Stomach smooth muscle (tissue), 2 donors: Measurements from ENCODE around the gene HSD17B1.

Experiments used
- H3K27ac ChIP-seq: one replicate; pipeline ENCODE4 v1.7.0; 2013; ENCODE audit warnings: mild to moderate bottlenecking, low read length, inconsistent platforms
- H3K27me3 ChIP-seq, 2 donors: one replicate each; pipeline ENCODE4 v1.7.0; 2013; ENCODE audit warnings: low read length in 2 of 2; ENCODE audit not compliant: insufficient read depth in 2 of 2, control insufficient read depth in 1 of 2
- H3K36me3 ChIP-seq, 2 donors: one replicate each; pipeline ENCODE4 v1.7.0; 2013; ENCODE audit warnings: low read length in 2 of 2; ENCODE audit not compliant: control insufficient read depth in 2 of 2, insufficient read depth in 2 of 2
- H3K4me1 ChIP-seq: one replicate; pipeline ENCODE4 v1.7.0; 2013; ENCODE audit warnings: low read length; ENCODE audit not compliant: control insufficient read depth, insufficient read depth
- H3K4me3 ChIP-seq, 2 donors: one replicate each; pipeline ENCODE4 v1.7.0; 2013; ENCODE audit warnings: low read length in 2 of 2
- H3K9ac ChIP-seq, 2 donors: one replicate each; pipeline ENCODE4 v1.7.0; 2013; ENCODE audit warnings: low read length in 2 of 2, mild to moderate bottlenecking in 1 of 2
- H3K9me3 ChIP-seq, 2 donors: one replicate each; pipeline ENCODE4 v1.7.0; 2013; ENCODE audit warnings: low read length in 2 of 2; ENCODE audit not compliant: control insufficient read depth in 2 of 2
- donor health status: healthy.
- donor health status: Pancreatic carcinoma.

The HSD17B1 gene

GRCh38 chr17:42522798-42523278 lies 29.9 kb upstream of the HSD17B1 start:
- H3K27ac ChIP-seq = peak overlapping the region; percentile 100
- peaks cover 72% of the 10 kb centered on the region for H3K4me1 ChIP-seq

GRCh38 chr17:42525221-42525620 lies 27.5 kb upstream of the HSD17B1 start:
- H3K9ac ChIP-seq = no peak overlapping the region
- H3K27ac ChIP-seq = no peak overlapping the region
- H3K36me3 ChIP-seq = peaks cover 0 to 2% of the 10 kb centered on the region in 2 donors
- H3K9me3 ChIP-seq = no peaks in the 10 kb centered on the region
- no peak overlapping the region for H3K4me3 ChIP-seq
- peaks cover 51% of the 10 kb centered on the region for H3K4me1 ChIP-seq
- no peaks in the 10 kb centered on the region for H3K27me3 ChIP-seq

More at GRCh38 chr17:42522798-42523278, 29.9 kb upstream of the HSD17B1 start:
- peaks cover 0 to 2% of the 10 kb centered on the region in 2 donors for H3K36me3 ChIP-seq
- peak overlapping the region in 1 of 2 donors; percentile 47 for H3K4me3 ChIP-seq
- H3K9me3 ChIP-seq = no peaks in the 10 kb centered on the region
- H3K27me3 ChIP-seq = no peaks in the 10 kb centered on the region
- peak overlapping the region; percentile 61 to 74 for H3K9ac ChIP-seq

GRCh38 chr17:42526031-42526444 lies 26.7 kb upstream of the HSD17B1 start:
- H3K9me3 ChIP-seq = no peaks in the 10 kb centered on the region
- H3K4me1 ChIP-seq = peaks cover 50% of the 10 kb centered on the region
- no peak overlapping the region for H3K4me3 ChIP-seq
- no peak overlapping the region for H3K9ac ChIP-seq
- H3K36me3 ChIP-seq = peaks cover 0 to 2% of the 10 kb centered on the region in 2 donors
- no peak overlapping the region for H3K27ac ChIP-seq
- H3K27me3 ChIP-seq = no peaks in the 10 kb centered on the region

- no peak overlapping the region for H3K4me3 ChIP-seq
- no peaks in the 10 kb centered on the region for H3K9me3 ChIP-seq
- no peaks in the 10 kb centered on the region for H3K27me3 ChIP-seq
- no peak overlapping the region for H3K9ac ChIP-seq
- H3K4me1 ChIP-seq = peaks cover 40% of the 10 kb centered on the region
- no peak overlapping the region for H3K27ac ChIP-seq
- no peaks in the 10 kb centered on the region for H3K36me3 ChIP-seq
Measured at GRCh38 chr17:42527932-42528331, 24.8 kb upstream of the HSD17B1 start.

DNA sequence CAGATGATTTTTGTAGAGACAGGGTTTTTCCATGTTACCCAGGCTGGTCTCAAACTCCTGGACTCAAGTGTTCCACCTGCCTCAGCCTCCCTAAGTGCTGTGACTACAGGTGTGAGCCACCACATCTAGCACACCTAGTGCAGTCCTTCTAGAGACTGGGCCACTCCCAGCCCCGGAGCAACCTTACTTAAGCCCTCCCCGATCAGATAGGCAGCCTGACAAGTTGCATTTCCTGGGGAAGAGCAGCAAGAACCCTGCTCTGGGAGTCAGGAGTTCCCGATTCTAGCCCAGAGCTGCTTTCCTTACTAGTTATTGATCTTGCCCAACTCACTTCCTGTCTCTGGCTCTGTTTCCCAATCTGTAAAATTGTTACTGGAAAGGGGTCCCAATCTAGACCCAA lies 23.7 kb upstream of the HSD17B1 start:
- H3K36me3 ChIP-seq = no peaks in the 10 kb centered on the region
- H3K27me3 ChIP-seq = no peaks in the 10 kb centered on the region
- H3K4me3 ChIP-seq = no peak overlapping the region
- peaks cover 36% of the 10 kb centered on the region for H3K4me1 ChIP-seq
- no peak overlapping the region for H3K9ac ChIP-seq
- H3K9me3 ChIP-seq = no peaks in the 10 kb centered on the region
- H3K27ac ChIP-seq = no peak overlapping the region

DNA sequence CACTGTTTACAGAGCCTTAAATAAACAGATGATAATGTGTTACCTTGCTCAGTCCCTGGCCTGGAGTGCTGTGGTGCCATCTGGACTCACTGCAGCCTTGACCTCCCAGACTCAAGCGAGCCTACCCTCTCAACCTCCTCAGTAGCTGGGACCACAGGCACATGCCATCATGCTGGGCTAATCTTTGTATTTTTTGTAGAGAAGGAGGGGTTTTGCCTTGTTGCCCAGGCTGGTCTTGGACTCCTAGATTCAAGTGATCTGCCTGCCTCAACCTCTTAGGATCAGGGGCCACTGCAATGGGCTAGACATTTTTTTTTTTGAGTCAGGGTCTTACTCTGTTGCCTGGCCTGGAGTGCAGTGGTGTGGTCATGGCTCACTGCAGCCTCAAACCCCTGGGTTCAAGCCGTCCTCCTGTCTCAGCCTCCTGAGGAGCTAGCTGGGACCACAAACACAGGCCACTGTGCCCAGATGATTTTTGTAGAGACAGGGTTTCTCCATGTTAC lies 21.7 kb upstream of the HSD17B1 start:
- Histone ChIP-seq H3K27me3 (no peaks in the 10 kb centered on the region), H3K27ac (peak overlapping the region; percentile 70), H3K9ac (no peak overlapping the region), H3K36me3 (no peaks in the 10 kb centered on the region), H3K9me3 (no peaks in the 10 kb centered on the region), H3K4me1 (peaks cover 40% of the 10 kb centered on the region), H3K4me3 (no peak overlapping the region)

DNA sequence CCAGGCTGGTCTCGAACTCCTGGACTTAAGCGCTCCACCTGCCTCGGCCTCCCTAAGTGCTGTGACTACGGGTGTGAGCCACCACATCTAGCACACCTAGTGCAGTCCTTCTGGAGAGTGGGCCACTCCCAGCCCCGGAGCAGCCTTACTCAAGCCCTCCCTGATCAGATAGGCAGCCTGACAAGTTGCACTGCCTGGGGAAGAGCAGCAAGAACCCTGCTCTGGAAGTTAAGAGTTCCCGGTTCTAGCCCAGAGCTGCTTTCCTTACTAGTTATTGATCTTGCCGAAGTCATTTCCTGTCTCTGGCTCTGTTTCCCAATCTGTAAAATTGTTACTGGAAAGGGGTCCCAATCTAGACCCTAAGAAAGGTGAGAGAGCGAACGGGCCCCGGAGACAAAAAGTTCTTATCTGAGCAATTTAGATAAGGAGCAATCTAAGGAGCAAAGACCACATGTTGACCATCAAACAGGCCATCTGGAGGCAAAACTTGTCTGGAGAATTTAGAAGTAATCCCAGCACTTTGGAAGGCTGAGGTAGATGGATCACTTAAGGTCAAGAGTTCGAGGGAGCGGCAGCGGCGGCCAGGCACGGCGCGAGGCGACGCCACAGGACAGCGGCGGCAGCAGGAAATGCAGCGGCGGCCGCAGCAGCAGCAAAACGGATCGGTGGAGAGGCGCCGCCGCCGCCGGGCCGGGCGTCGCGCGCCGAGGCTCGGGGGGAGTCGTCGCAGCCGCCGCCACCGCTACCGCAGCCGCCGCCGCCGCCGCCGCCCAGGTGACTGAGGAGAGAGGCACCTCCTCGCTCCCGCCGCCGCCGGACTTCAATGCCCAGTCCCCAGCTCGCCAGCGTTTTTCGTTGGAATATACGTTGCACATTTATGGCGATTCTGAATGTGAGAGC lies 21.0 kb upstream of the HSD17B1 start:
- peak overlapping the region; percentile 61 to 64 for H3K9ac ChIP-seq
- no peaks in the 10 kb centered on the region for H3K27me3 ChIP-seq
- peak overlapping the region; percentile 46 to 74 for H3K4me3 ChIP-seq
- peak overlapping the region; percentile 70 for H3K27ac ChIP-seq
- peaks cover 40% of the 10 kb centered on the region for H3K4me1 ChIP-seq
- H3K9me3 ChIP-seq = no peaks in the 10 kb centered on the region
- H3K36me3 ChIP-seq = no peaks in the 10 kb centered on the region

- no peaks in the 10 kb centered on the region for H3K9me3 ChIP-seq
- H3K4me3 ChIP-seq = peak overlapping the region; percentile 63 to 80
- H3K27ac ChIP-seq = peak overlapping the region; percentile 89
- H3K4me1 ChIP-seq = peaks cover 37% of the 10 kb centered on the region
- H3K9ac ChIP-seq = peak overlapping the region; percentile 64 to 74
- H3K36me3 ChIP-seq = peaks cover 5 to 13% of the 10 kb centered on the region in 2 donors
- no peaks in the 10 kb centered on the region for H3K27me3 ChIP-seq
Measured at GRCh38 chr17:42535155-42536047, 17.3 kb upstream of the HSD17B1 start.

DNA sequence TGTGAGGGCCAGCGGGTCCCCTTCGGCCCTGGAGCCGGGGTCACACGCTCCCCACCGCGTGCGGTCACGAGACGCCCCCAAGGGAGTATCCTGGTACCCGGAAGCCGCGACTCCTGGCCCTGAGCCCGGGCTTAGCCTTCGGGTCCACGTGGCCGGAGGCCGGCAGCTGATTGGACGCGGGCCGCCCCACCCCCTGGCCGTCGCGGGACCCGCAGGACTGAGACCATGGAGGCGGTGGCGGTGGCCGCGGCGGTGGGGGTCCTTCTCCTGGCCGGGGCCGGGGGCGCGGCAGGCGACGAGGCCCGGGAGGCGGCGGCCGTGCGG lies 16.7 kb upstream of the HSD17B1 start, which contains the start of gene NAGLU:
TSS of gene NAGLU (plus strand) at position 194 of the 324 bp plus-strand sequence. CDS start at position 226, 32 bp downstream.
- peaks cover 5 to 15% of the 10 kb centered on the region in 2 donors for H3K36me3 ChIP-seq
- H3K27ac ChIP-seq = peak within 1 kb of the TSS; percentile 89
- no peaks in the 10 kb centered on the region for H3K9me3 ChIP-seq
- H3K27me3 ChIP-seq = no peaks in the 10 kb centered on the region
- peaks cover 32% of the 10 kb centered on the region for H3K4me1 ChIP-seq
- peak within 1 kb of the TSS; percentile 71 to 80 for H3K4me3 ChIP-seq
- peak within 1 kb of the TSS; percentile 74 to 84 for H3K9ac ChIP-seq

DNA sequence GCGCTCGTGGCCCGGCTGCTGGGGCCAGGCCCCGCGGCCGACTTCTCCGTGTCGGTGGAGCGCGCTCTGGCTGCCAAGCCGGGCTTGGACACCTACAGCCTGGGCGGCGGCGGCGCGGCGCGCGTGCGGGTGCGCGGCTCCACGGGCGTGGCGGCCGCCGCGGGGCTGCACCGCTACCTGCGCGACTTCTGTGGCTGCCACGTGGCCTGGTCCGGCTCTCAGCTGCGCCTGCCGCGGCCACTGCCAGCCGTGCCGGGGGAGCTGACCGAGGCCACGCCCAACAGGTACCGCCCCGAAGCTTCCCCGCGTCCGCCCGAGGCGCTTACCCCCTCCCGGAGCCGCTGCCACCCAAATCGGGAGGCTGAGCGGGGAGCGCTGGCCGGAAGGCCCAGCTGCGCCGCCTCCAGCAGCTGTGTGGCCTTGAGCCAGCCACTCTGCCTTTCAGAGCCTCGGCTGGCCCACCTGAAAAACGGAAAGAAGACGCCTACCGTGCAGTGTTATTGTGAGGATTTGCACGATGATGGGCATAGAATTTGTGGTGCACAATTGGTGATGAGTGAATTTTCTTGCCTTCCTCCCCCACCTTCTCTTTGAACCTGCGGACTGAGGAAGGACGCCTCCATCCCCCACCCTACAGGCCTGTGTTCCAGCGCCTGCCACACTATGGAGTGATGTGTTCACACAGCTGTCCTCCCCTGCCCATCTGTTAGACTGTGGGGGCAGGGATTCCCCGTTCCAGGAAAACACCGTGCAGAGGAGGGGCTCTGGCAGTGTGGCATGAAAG lies 16.2 kb upstream of the HSD17B1 start:
- peak overlapping the region; percentile 65 to 84 for H3K9ac ChIP-seq
- peaks cover 8 to 21% of the 10 kb centered on the region in 2 donors for H3K36me3 ChIP-seq
- no peaks in the 10 kb centered on the region for H3K9me3 ChIP-seq
- H3K4me1 ChIP-seq = peaks cover 27% of the 10 kb centered on the region
- H3K27me3 ChIP-seq = no peaks in the 10 kb centered on the region
- H3K27ac ChIP-seq = peak overlapping the region; percentile 62
- peak overlapping the region; percentile 71 to 80 for H3K4me3 ChIP-seq
